Vagina (tissue), 2 donors: ENCODE results near the gene GPX7. TPM values are rescaled to one million over a fixed set of nuclear protein-coding genes. Genes with fewer than 3 reads are reported as not detected.

ENCODE experiments used
- DNase-seq, 2 donors: peaks; one replicate each; pipeline ENCODE4 v3.0.0-alpha.2; 2017; ENCODE audit errors: extremely low spot score in 2 of 2
- H3K27ac ChIP-seq: fragments of 200-600 bp; sonication (generic); one replicate; pipeline ENCODE4 v1.5.1; 2019
- H3K27me3 ChIP-seq: fragments of 200-600 bp; sonication (generic); one replicate; pipeline ENCODE4 v1.5.1; 2019
- H3K36me3 ChIP-seq, 2 donors: fragments of 200-600 bp; sonication (generic); one replicate each; pipeline ENCODE4 v1.5.1; 2017 to 2019
- H3K4me1 ChIP-seq: fragments of 200-600 bp; sonication (generic); one replicate; pipeline ENCODE4 v1.5.1; 2019
- H3K4me3 ChIP-seq, 2 donors: fragments of 200-600 bp; sonication (generic); 1 replicate in 1 of 2; 2 replicates in 1 of 2; pipeline ENCODE4 v1.5.1; 2016 to 2019
- H3K9me3 ChIP-seq: fragments of 200-600 bp; sonication (generic); one replicate; pipeline ENCODE4 v1.5.1; 2019
- POLR2A ChIP-seq, 2 donors: fragments of 450-650 bp; IDR thresholded peaks; one replicate each; pipeline ENCODE4 v1.6.1; 2017; ENCODE audit warnings: antibody characterized with exemption in 2 of 2, mild to moderate bottlenecking in 2 of 2, moderate library complexity in 2 of 2
- POLR2AphosphoS5 ChIP-seq, 2 donors: sonication (generic); formaldehyde crosslinking; IDR thresholded peaks; one replicate each; pipeline ENCODE4 v1.9.0; 2017; ENCODE audit warnings: antibody characterized with exemption in 2 of 2, mild to moderate bottlenecking in 2 of 2, low read depth in 1 of 2; ENCODE audit not compliant: insufficient read depth in 1 of 2
- intact Hi-C: fragments of 100-400 bp; cut with DNase I; formaldehyde crosslinking; loops from one replicate; pipeline ENCODE4 v1.15.1; 2023
- total RNA-seq: library from RNA; depleted of rRNA; stranded (reverse); fragments of >200 nt; gene quantifications from one replicate; pipeline ENCODE4 v1.2.3, GENCODE V29; 2016
- TF ChIP-seq, protein P1 (sequence below), 3 experiments: fragments of 450-650 bp in 2 of 3; fragments of 200-600 bp in 1 of 3; sonication (generic) in 1 of 3; IDR thresholded peaks; one replicate each; pipeline ENCODE4 v1.5.1; 2017 to 2019; ENCODE audit warnings: antibody characterized with exemption in 3 of 3, mild to moderate bottlenecking in 2 of 3, moderate library complexity in 2 of 3

GPX7 gene
- total RNA-seq, 1 donor from 2014 or later, result 9.8 TPM

DNA sequence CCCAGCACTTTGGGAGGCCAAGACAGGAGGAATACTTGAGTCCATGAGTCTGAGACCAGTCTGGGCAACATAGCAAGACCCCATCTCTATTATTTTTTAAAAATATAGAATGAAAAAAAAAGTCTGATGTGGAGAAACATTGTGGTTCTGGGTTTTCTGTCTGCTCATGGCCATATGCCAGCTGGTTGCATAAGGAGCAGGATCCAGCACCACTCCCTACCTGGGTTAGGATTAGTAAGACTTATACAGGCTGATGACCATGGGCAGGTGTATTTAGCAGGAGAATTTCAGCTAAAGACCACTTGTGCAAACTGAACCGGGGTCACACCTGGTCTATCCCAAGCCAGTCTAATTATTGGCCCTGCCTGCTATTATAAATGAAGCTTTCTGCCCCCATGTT is 16.7 kb upstream of the GPX7 start:
- intact Hi-C loops, result no loop called here
- Histone ChIP-seq H3K36me3 (no peaks in the 10 kb centered on the region), H3K27ac (no peak overlapping the region), H3K4me1 (no peaks in the 10 kb centered on the region), H3K9me3 (no peaks in the 10 kb centered on the region), H3K27me3 (no peaks in the 10 kb centered on the region), H3K4me3 (no peak overlapping the region)
- TF ChIP-seq, protein P1, sequence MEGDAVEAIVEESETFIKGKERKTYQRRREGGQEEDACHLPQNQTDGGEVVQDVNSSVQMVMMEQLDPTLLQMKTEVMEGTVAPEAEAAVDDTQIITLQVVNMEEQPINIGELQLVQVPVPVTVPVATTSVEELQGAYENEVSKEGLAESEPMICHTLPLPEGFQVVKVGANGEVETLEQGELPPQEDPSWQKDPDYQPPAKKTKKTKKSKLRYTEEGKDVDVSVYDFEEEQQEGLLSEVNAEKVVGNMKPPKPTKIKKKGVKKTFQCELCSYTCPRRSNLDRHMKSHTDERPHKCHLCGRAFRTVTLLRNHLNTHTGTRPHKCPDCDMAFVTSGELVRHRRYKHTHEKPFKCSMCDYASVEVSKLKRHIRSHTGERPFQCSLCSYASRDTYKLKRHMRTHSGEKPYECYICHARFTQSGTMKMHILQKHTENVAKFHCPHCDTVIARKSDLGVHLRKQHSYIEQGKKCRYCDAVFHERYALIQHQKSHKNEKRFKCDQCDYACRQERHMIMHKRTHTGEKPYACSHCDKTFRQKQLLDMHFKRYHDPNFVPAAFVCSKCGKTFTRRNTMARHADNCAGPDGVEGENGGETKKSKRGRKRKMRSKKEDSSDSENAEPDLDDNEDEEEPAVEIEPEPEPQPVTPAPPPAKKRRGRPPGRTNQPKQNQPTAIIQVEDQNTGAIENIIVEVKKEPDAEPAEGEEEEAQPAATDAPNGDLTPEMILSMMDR (IDR thresholded peaks at IDR 0.05), result no peak
- TF ChIP-seq POLR2A (IDR thresholded peaks at IDR 0.05) (no peak), POLR2AphosphoS5 (IDR thresholded peaks at IDR 0.05; ENCODE audit: insufficient read depth in 1 of 2, low read depth in 1 of 2) (no peak)
- no peak for DNase-seq

DNA sequence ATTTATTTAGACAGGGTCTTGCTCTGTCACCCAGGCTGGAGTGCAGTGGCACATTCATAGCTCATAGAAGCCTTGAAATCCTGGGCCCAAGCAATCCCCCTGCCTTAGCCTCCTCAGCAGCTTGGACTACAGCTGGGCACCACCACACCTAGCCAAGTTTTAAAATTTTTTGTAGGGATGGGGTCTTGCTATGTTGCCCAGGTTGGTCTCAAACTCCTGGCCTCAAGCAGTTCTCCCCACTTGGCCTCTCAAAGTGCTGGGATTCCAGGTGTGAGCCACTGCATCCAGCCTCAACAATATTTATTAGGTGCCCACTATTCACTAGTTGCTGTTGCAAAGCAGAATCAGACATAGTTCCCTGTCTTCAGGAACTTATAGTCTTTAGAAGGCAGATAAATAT is 14.1 kb upstream of the GPX7 start:
- H3K9me3 ChIP-seq, result no peaks in the 10 kb centered on the region
- TF ChIP-seq POLR2AphosphoS5 (IDR thresholded peaks at IDR 0.05; ENCODE audit: insufficient read depth in 1 of 2, low read depth in 1 of 2) (no peak), POLR2A (IDR thresholded peaks at IDR 0.05) (no peak)
- TF ChIP-seq, protein P1 (IDR thresholded peaks at IDR 0.05), result no peak
- intact Hi-C loops, result no loop called here

DNA sequence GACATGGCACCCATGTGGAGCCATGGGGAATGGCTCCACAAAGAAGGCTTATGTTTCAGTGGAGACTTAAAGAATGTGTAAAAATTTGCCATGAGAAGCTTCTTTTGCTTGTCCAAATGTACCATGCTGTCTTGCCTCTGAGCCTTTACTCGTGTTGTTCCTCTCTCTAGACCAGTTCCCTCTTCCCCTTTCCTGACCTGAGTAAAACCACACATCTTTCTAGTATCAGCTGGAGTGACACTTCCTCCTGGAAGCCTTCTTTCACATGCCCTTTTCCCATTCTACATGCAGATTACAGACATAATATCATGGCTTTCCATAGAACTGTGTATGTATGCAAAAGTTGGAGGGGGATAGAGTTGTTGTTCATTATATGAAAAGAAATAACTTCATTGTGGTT is 13.6 kb upstream of the GPX7 start:
- no peak overlapping the region for H3K4me3 ChIP-seq
- no peaks in the 10 kb centered on the region for H3K4me1 ChIP-seq
- intact Hi-C loops, result no loop called here
- H3K27me3 ChIP-seq, result no peaks in the 10 kb centered on the region
- no peaks in the 10 kb centered on the region for H3K9me3 ChIP-seq
- TF ChIP-seq POLR2AphosphoS5 (IDR thresholded peaks at IDR 0.05; ENCODE audit: insufficient read depth in 1 of 2, low read depth in 1 of 2), result no peak
- TF ChIP-seq, protein P1 (IDR thresholded peaks at IDR 0.05), result no peak
- TF ChIP-seq POLR2A (IDR thresholded peaks at IDR 0.05), result no peak
- no peak overlapping the region for H3K27ac ChIP-seq
- no peak for DNase-seq
- H3K36me3 ChIP-seq, result no peaks in the 10 kb centered on the region

More for the DNA sequence above, 14.1 kb upstream of the GPX7 start:
- Histone ChIP-seq H3K27ac (no peak overlapping the region), H3K36me3 (no peaks in the 10 kb centered on the region), H3K4me1 (no peaks in the 10 kb centered on the region), H3K4me3 (no peak overlapping the region), H3K27me3 (no peaks in the 10 kb centered on the region)
- DNase-seq, result no peak

DNA sequence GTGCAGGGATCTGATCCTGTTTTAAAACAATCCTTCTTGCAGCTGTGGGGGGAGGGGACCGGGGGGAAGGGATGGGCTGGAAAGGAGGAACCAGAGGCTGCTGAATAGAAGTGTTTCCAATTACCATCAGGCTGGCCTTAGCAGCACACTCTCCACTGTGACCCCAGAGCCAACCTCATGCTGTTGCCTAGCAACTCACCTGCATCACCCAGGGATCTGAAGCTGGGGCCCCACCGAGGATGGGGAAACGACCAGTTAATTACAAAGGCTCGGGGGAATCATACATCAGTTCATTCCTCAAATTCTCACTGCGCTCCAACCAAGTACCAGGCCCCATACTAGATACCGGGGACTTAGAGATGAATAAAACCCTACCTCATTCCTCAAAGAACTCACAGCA is 11.9 kb upstream of the GPX7 start:
- Histone ChIP-seq H3K9me3 (no peaks in the 10 kb centered on the region), H3K36me3 (no peaks in the 10 kb centered on the region), H3K4me1 (no peaks in the 10 kb centered on the region), H3K27ac (no peak overlapping the region), H3K27me3 (no peaks in the 10 kb centered on the region), H3K4me3 (no peak overlapping the region)
- TF ChIP-seq POLR2AphosphoS5 (IDR thresholded peaks at IDR 0.05; ENCODE audit: insufficient read depth in 1 of 2, low read depth in 1 of 2) (no peak), POLR2A (IDR thresholded peaks at IDR 0.05) (no peak)
- TF ChIP-seq, protein P1 (IDR thresholded peaks at IDR 0.05), result no peak
- intact Hi-C loops, result no loop called here
- DNase-seq, result no peak

DNA sequence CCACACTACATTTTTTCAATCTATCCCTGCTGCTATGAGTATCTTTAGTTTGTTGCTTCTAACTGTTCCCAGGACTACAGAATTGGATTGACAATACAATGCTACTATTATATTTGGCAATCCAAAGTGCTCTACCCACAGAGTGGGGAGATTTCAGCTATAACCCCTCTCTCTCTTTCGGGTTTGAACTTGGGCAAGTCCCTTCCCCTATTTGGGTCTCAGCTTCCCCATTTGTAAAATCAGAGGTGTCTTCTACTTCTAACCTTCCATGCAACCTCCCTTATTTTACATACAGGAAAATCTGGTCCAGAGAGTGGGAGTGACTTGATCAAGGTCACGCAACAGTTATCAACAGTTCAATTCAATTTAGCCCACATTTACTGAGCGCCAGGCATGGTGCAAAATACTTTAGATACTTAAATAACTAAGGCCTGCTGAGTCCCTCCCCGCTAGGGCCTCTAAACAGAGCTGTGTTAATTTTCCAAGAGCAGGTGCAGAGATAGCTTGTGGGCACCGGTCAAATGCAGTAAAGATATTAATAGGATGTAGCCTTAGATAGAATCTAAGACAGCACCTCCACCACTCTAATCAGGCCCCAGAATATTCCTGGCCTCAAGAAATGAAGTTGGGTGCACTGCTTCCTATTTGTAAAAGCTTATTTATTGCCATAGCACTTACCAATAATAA is 9.4 kb upstream of the GPX7 start:
- no peaks in the 10 kb centered on the region for H3K36me3 ChIP-seq
- H3K4me1 ChIP-seq, result no peaks in the 10 kb centered on the region
- no peak overlapping the region for H3K27ac ChIP-seq
- no peak overlapping the region for H3K4me3 ChIP-seq
- no peak for DNase-seq
- H3K9me3 ChIP-seq, result no peaks in the 10 kb centered on the region
- no peaks in the 10 kb centered on the region for H3K27me3 ChIP-seq
- intact Hi-C loops, result no loop called here
- TF ChIP-seq, protein P1 (IDR thresholded peaks at IDR 0.05), result no peak
